HCT116 (cell line): Measurements from ENCODE around the gene HNRNPH1. TPM values are rescaled to one million over a fixed set of nuclear protein-coding genes. Genes with fewer than 3 reads are reported as not detected.
A peak's percentile ranks its signal among the peaks of the same experiment; 100 is the strongest.

Experiments used
- ATAC-seq: fragments of 200-7000 bp; cut with Tn5 transposase; 2 replicates; pipeline ENCODE4 v1.9.1; 2020; ENCODE audit warnings: mild to moderate bottlenecking, moderate library complexity
- BruUV-seq: library from RNA; stranded (reverse); fragments of 400-500 nt; replicated peaks from 2 replicates; lab custom pipeline; 2021; lab: Mats Ljungman, UMichigan
- CTCF ChIA-PET: fragments of 300-600 bp; sonication (Branson Sonifier 250); formaldehyde crosslinking; loops from one replicate; lab custom pipeline; 2021; ENCODE audit warnings: antibody characterized with exemption; lab: Charles Lee
- POLR2A ChIA-PET: fragments of 300-600, 350-600 bp; sonication (Branson Sonifier 250); formaldehyde crosslinking; loops from one replicate; lab custom pipeline; 2021; ENCODE audit warnings: antibody characterized with exemption; lab: Charles Lee
- RAD21 ChIA-PET, 2 experiments: fragments of 300-600 bp; sonication (Branson Sonifier 250); formaldehyde crosslinking; loops; one replicate each; lab custom pipeline; 2023; ENCODE audit warnings: low total read pairs in 2 of 2; ENCODE audit not compliant: uncharacterized antibody in 2 of 2, unreplicated experiment in 2 of 2, low non-redundant PET in 1 of 2; lab: Charles Lee
- DNase-seq: peaks from one replicate; pipeline ENCODE4 v3.0.0-alpha.2; 2010; ENCODE audit warnings: low read depth, low spot score
- H2AFZ ChIP-seq: fragments of 200-600 bp; shearing (Covaris generic), sonication (generic); 2 replicates; pipeline ENCODE4 v1.6.1; 2017; ENCODE audit warnings: low read depth, mixed run types, mixed read lengths, antibody characterized with exemption, low read length; ENCODE audit not compliant: poor library complexity, severe bottlenecking
- H3K27ac ChIP-seq: 2 replicates; pipeline ENCODE4 v1.5.1; 2012; ENCODE audit warnings: low read depth, low read length
- H3K27me3 ChIP-seq: fragments of 200-600 bp; sonication (generic); 2 replicates; pipeline ENCODE4 v1.6.1; 2016; ENCODE audit warnings: mixed run types, low read length, mixed read lengths; ENCODE audit not compliant: insufficient read depth
- H3K36me3 ChIP-seq, 2 experiments: fragments of 200-500 bp in 1 of 2; fragments of 200-600 bp in 1 of 2; sonication (Bioruptor generic) in 1 of 2; sonication (generic) in 1 of 2; 2 replicates each; pipeline versions ENCODE4 v1.5.1 to v1.6.1; 2014 to 2016; ENCODE audit warnings: low read length in 2 of 2, inconsistent platforms in 1 of 2, mixed read lengths in 1 of 2, mixed run types in 1 of 2; ENCODE audit not compliant: insufficient read depth in 2 of 2, control insufficient read depth in 1 of 2
- H3K4me1 ChIP-seq, 2 experiments: fragments of 200-600 bp in 1 of 2; sonication (generic) in 1 of 2; 2 replicates each; pipeline versions ENCODE4 v1.5.1 to v1.6.1; 2012 to 2017; ENCODE audit warnings: low read length in 2 of 2, inconsistent platforms in 1 of 2, mild to moderate bottlenecking in 1 of 2, mixed read lengths in 1 of 2, mixed run types in 1 of 2, moderate library complexity in 1 of 2; ENCODE audit not compliant: insufficient read depth in 2 of 2, control insufficient read depth in 1 of 2
- H3K4me2 ChIP-seq: fragments of 200-600 bp; sonication (generic); 2 replicates; pipeline ENCODE4 v1.6.1; 2017; ENCODE audit warnings: mixed run types, low read length, mixed read lengths
- H3K4me3 ChIP-seq, 2 experiments: fragments of 200-600 bp in 1 of 2; sonication (generic) in 1 of 2; replicated peaks in 1 of 2; 2 replicates each; pipeline ENCODE4 v1.5.1; 2011 to 2016; ENCODE audit warnings: low read length in 2 of 2, control low read depth in 1 of 2, low read depth in 1 of 2, mild to moderate bottlenecking in 1 of 2, mixed read lengths in 1 of 2, mixed run types in 1 of 2
- H3K79me2 ChIP-seq: fragments of 200-600 bp; sonication (generic); 2 replicates; pipeline ENCODE4 v1.6.1; 2017; ENCODE audit warnings: mild to moderate bottlenecking, mixed run types, low read length, moderate library complexity, mixed read lengths; ENCODE audit not compliant: insufficient read depth
- H3K9ac ChIP-seq: fragments of 200-600 bp; sonication (generic); 2 replicates; pipeline ENCODE4 v1.6.1; 2016; ENCODE audit warnings: low read length, mixed read lengths
- H3K9me2 ChIP-seq: fragments of 200-600 bp; sonication (generic), shearing (Covaris generic); 2 replicates; pipeline ENCODE4 v1.6.1; 2017; ENCODE audit warnings: mixed run types, mild to moderate bottlenecking, moderate library complexity; ENCODE audit not compliant: insufficient read depth
- H3K9me3 ChIP-seq, 2 experiments: fragments of 200-500 bp in 1 of 2; fragments of 200-600 bp in 1 of 2; sonication (Bioruptor generic) in 1 of 2; sonication (generic) in 1 of 2; 2 replicates each; pipeline ENCODE4 v1.6.1; 2014 to 2017; ENCODE audit warnings: low read length in 2 of 2, mixed read lengths in 2 of 2, inconsistent platforms in 1 of 2, low read depth in 1 of 2, mild to moderate bottlenecking in 1 of 2, mixed run types in 1 of 2, moderate library complexity in 1 of 2; ENCODE audit not compliant: control insufficient read depth in 1 of 2, insufficient read depth in 1 of 2
- H4K20me1 ChIP-seq: fragments of 200-600 bp; sonication (generic), shearing (Covaris generic); 2 replicates; pipeline ENCODE4 v1.6.1; 2017; ENCODE audit warnings: mixed run types, mild to moderate bottlenecking, moderate library complexity; ENCODE audit not compliant: insufficient read depth
- ATF3 ChIP-seq: IDR thresholded peaks from 2 replicates; pipeline ENCODE4 v1.6.1; 2012
- FOSL1 ChIP-seq: IDR thresholded peaks from 2 replicates; pipeline ENCODE4 v1.6.1; 2012; ENCODE audit warnings: low read depth
- TCF7L2 ChIP-seq: IDR thresholded peaks from 2 replicates; pipeline ENCODE4 v1.7.0; 2011; ENCODE audit warnings: borderline replicate concordance, inconsistent platforms; ENCODE audit not compliant: insufficient read depth, insufficient read length; ENCODE audit errors: extremely low read depth
- YY1 ChIP-seq: IDR thresholded peaks from 2 replicates; pipeline ENCODE4 v1.6.1; 2011; ENCODE audit warnings: low read length, low read depth, moderate library complexity, mild to moderate bottlenecking; ENCODE audit not compliant: insufficient replicate concordance; ENCODE audit errors: extremely low read depth
- ZFX ChIP-seq: fragments of 450-650 bp; IDR thresholded peaks from 2 replicates; pipeline ENCODE4 v1.6.1; 2017
- intact Hi-C: fragments of 100-400 bp; cut with micrococcal nuclease; formaldehyde crosslinking; loops from 2 replicates; pipeline ENCODE4 v1.10.0; 2022
- total RNA-seq: library from RNA; stranded (reverse); gene quantifications from one replicate; pipeline ENCODE4 v1.2.1, GENCODE V29; 2021; ENCODE audit not compliant: unreplicated experiment
- TF ChIP-seq, protein P1 (sequence below): IDR thresholded peaks from 2 replicates; pipeline ENCODE4 v1.6.1; 2011; ENCODE audit warnings: mild to moderate bottlenecking, low read length, moderate library complexity; ENCODE audit not compliant: insufficient replicate concordance; ENCODE audit errors: extremely low read depth

HNRNPH1 gene
- total RNA-seq, 1 experiment from 2014 or later = 788 TPM

DNA sequence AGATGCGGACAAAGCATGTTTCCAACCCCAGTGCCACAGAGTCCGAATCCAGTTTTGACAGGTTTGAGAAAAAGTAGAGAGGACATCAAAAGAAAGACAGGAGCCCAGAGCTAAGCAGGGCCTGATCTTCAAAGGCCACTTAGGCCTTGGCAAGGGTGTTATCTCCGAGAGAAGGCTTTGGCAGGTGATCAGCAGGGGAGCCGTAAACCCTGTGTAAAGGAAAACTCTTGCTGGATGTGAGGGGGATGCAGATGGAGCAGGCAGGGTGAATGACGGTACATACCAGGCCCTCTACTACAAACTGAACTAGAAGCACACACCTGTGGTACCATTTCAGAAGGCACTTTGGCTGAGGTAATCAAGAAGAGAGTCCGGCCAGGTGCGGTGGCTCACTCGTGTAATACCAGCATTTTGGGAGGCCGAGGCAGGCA lies 1.4 kb upstream of the HNRNPH1 start:
- BruUV-seq = no TSS peak
- ATAC-seq = peak; percentile 0; the same call in 1 of the 2 replicates
- Histone ChIP-seq H3K4me1 (peaks cover 21 to 35% of the 10 kb centered on the region in 2 experiments), H3K36me3 (peaks cover 21 to 24% of the 10 kb centered on the region in 2 experiments), H3K9me3 (no peaks in the 10 kb centered on the region), H2AFZ (no peak overlapping the region), H3K27me3 (no peaks in the 10 kb centered on the region), H3K4me3 (peak overlapping the region; percentile 91 to 98), H3K79me2 (peaks cover 35% of the 10 kb centered on the region), H4K20me1 (peaks cover 28% of the 10 kb centered on the region; the same call in 1 of the 2 replicates), H3K9ac (peak overlapping the region; percentile 100)
- ChIA-PET CTCF (interaction anchor here (1.2 kb wide), 1 partner anchor 67 kb away, joined by 3 read pairs; no protein-coding TSS in a partner anchor), RAD21 (no interaction called here)
- intact Hi-C loops = loop anchor here (5.0 kb wide), 2 partner anchors 42 to 68 kb away; no protein-coding TSS in a partner anchor
- TF ChIP-seq ATF3 = no peak
- no peak for TF ChIP-seq ZFX
- no peak for TF ChIP-seq FOSL1
- no peak for TF ChIP-seq YY1
- TF ChIP-seq, protein P1, sequence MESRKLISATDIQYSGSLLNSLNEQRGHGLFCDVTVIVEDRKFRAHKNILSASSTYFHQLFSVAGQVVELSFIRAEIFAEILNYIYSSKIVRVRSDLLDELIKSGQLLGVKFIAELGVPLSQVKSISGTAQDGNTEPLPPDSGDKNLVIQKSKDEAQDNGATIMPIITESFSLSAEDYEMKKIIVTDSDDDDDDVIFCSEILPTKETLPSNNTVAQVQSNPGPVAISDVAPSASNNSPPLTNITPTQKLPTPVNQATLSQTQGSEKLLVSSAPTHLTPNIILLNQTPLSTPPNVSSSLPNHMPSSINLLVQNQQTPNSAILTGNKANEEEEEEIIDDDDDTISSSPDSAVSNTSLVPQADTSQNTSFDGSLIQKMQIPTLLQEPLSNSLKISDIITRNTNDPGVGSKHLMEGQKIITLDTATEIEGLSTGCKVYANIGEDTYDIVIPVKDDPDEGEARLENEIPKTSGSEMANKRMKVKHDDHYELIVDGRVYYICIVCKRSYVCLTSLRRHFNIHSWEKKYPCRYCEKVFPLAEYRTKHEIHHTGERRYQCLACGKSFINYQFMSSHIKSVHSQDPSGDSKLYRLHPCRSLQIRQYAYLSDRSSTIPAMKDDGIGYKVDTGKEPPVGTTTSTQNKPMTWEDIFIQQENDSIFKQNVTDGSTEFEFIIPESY = no peak
- peak; percentile 78 for TF ChIP-seq TCF7L2
- TF ChIP-seq, all 23 proteins: peak for 1
- POLR2A ChIA-PET = interaction anchor here (2.6 to 3.5 kb wide), 2 partner anchors 12 to 67 kb away, joined by 21 to 63 read pairs; no protein-coding TSS in a partner anchor
- Histone ChIP-seq H3K4me2 (peak overlapping the region; percentile 92), H3K27ac (peak overlapping the region; percentile 97), H3K9me2 (no peaks in the 10 kb centered on the region)
- no peak for DNase-seq
